ENCODE data around the gene CRPPA. TPM values are rescaled to one million over a fixed set of nuclear protein-coding genes. Genes with fewer than 3 reads are reported as not detected.

Gene CRPPA
- total RNA-seq, 1 experiment from 2014 or later: 2.4 TPM

DNA sequence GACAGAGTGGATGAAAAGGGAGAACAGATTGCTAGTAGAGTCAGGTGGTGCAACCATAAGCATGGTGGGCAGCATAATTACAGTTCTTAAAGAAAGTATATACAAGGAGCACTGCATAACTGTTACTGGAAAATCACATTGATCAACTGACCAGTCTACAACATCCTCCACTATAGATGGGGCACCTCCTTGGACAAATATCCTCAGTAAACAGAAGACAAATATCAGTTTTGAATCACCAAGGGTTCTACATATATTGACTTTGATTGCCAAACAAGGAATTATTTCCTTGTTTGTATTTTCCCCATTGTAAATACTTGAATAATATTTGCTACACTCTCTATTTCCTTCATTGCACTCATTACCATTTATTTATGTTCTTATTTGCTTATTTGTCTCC is 17.6 kb upstream of the CRPPA start:
- DNase-seq (ENCODE audit: low read depth, low spot score) (no peak), ATAC-seq (no peak)
- in situ Hi-C loops (cut with HindIII; ENCODE audit: low pct_unique_long_range_greater_than_20kb, low sequenced_read_pairs): no loop called here
- no peak overlapping the region for H3K27ac ChIP-seq (ENCODE audit: low read length)
- no peak overlapping the region for H3K4me3 ChIP-seq (ENCODE audit: low read depth in 2 of 2, low read length in 2 of 2)
- POLR2A ChIA-PET: no interaction called here
- TF ChIP-seq REST (IDR thresholded peaks at IDR 0.05; ENCODE audit: insufficient read depth in 1 of 2, low read depth in 2 of 2, low read length in 1 of 2): no peak
- TF ChIP-seq, protein P1, sequence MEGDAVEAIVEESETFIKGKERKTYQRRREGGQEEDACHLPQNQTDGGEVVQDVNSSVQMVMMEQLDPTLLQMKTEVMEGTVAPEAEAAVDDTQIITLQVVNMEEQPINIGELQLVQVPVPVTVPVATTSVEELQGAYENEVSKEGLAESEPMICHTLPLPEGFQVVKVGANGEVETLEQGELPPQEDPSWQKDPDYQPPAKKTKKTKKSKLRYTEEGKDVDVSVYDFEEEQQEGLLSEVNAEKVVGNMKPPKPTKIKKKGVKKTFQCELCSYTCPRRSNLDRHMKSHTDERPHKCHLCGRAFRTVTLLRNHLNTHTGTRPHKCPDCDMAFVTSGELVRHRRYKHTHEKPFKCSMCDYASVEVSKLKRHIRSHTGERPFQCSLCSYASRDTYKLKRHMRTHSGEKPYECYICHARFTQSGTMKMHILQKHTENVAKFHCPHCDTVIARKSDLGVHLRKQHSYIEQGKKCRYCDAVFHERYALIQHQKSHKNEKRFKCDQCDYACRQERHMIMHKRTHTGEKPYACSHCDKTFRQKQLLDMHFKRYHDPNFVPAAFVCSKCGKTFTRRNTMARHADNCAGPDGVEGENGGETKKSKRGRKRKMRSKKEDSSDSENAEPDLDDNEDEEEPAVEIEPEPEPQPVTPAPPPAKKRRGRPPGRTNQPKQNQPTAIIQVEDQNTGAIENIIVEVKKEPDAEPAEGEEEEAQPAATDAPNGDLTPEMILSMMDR (IDR thresholded peaks at IDR 0.05): no peak
- no peak for TF ChIP-seq POLR2AphosphoS5 (IDR thresholded peaks at IDR 0.05; ENCODE audit: low read depth, low read length)
- no peak for TF ChIP-seq SIN3A (IDR thresholded peaks at IDR 0.05; ENCODE audit: borderline replicate concordance, insufficient read depth, low read depth, low read length)
- TF ChIP-seq TCF7L2 (IDR thresholded peaks at IDR 0.05; ENCODE audit: low read depth, low read length): no peak
- H3K4me1 ChIP-seq (ENCODE audit: control insufficient read depth, insufficient read depth, low read length): no peaks in the 10 kb centered on the region
- CTCF ChIA-PET: no interaction called here
- H3K36me3 ChIP-seq (ENCODE audit: control insufficient read depth, insufficient read depth, low read length): no peaks in the 10 kb centered on the region
- no peaks in the 10 kb centered on the region; the same call in 1 of the 2 replicates for H3K27me3 ChIP-seq (ENCODE audit: control insufficient read depth, insufficient read depth, low read length)
- no peaks in the 10 kb centered on the region for H3K9me3 ChIP-seq (ENCODE audit: control insufficient read depth, insufficient read depth, low read depth, low read length)
- no TSS peak for BruUV-seq (replicated peaks)
- intact Hi-C loops (cut with micrococcal nuclease; ENCODE audit: unreplicated experiment): no loop called here

DNA sequence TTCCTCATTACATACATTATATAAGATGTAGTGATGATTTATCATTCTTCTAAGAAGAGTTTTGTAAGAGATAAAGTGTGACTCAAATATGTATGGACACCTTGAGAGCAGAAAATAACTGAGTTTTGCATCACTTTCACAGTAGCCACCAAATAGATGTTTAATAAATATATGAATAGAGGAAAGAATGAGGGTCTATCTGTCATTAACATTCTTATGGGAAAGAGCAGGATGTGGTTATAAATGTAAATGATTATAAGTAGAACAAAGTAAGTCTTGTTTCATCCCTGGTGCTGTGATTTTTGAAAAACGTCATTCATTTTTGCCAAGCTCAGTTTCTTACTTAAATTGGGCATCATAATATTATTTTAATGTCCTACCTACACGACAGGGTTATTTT is 15.0 kb upstream of the CRPPA start:
- Histone ChIP-seq H3K27ac (ENCODE audit: low read length) (no peak overlapping the region), H3K27me3 (ENCODE audit: control insufficient read depth, insufficient read depth, low read length) (no peaks in the 10 kb centered on the region; the same call in 1 of the 2 replicates), H3K36me3 (ENCODE audit: control insufficient read depth, insufficient read depth, low read length) (no peaks in the 10 kb centered on the region), H3K4me3 (ENCODE audit: low read depth in 2 of 2, low read length in 2 of 2) (no peak overlapping the region), H3K4me1 (ENCODE audit: control insufficient read depth, insufficient read depth, low read length) (no peaks in the 10 kb centered on the region), H3K9me3 (ENCODE audit: control insufficient read depth, insufficient read depth, low read depth, low read length) (no peaks in the 10 kb centered on the region)
- ATAC-seq (no peak), DNase-seq (ENCODE audit: low read depth, low spot score) (no peak)
- BruUV-seq (replicated peaks): no TSS peak
- ChIA-PET POLR2A (no interaction called here), CTCF (interaction anchor here (0.7 kb wide), 1 partner anchor 353 kb away, joined by 3 read pairs; no protein-coding TSS in a partner anchor)
- TF ChIP-seq TCF7L2 (IDR thresholded peaks at IDR 0.05; ENCODE audit: low read depth, low read length): no peak
- no peak for TF ChIP-seq SIN3A (IDR thresholded peaks at IDR 0.05; ENCODE audit: borderline replicate concordance, insufficient read depth, low read depth, low read length)
- no peak for TF ChIP-seq REST (IDR thresholded peaks at IDR 0.05; ENCODE audit: insufficient read depth in 1 of 2, low read depth in 2 of 2, low read length in 1 of 2)
- TF ChIP-seq, protein P1 (IDR thresholded peaks at IDR 0.05): no peak
- no peak for TF ChIP-seq POLR2AphosphoS5 (IDR thresholded peaks at IDR 0.05; ENCODE audit: low read depth, low read length)
- intact Hi-C loops (cut with micrococcal nuclease; ENCODE audit: unreplicated experiment) (no loop called here), in situ Hi-C loops (cut with HindIII; ENCODE audit: low pct_unique_long_range_greater_than_20kb, low sequenced_read_pairs) (no loop called here)
